Neural cell (in vitro differentiated cells): ENCODE data around the gene CPHXL2.
A peak's percentile ranks its signal among the peaks of the same experiment; 100 is the strongest.

Experiments used
- MXI1 ChIP-seq: fragments of 450-650 bp; conservative IDR thresholded peaks from 2 replicates; pipeline ENCODE4 v1.6.1; 2014; ENCODE audit warnings: antibody characterized with exemption, mild to moderate bottlenecking; ENCODE audit not compliant: poor library complexity, severe bottlenecking
- RAD21 ChIP-seq: fragments of 450-650 bp; conservative IDR thresholded peaks from 2 replicates; pipeline ENCODE4 v1.6.1; 2014; ENCODE audit warnings: antibody characterized with exemption, mild to moderate bottlenecking, moderate library complexity
- TF ChIP-seq, protein P1 (sequence below): fragments of 450-650 bp; IDR thresholded peaks from 2 replicates; pipeline ENCODE4 v1.5.1; 2014; ENCODE audit warnings: antibody characterized with exemption, mild to moderate bottlenecking, moderate library complexity; ENCODE audit not compliant: poor library complexity, severe bottlenecking

DNA sequence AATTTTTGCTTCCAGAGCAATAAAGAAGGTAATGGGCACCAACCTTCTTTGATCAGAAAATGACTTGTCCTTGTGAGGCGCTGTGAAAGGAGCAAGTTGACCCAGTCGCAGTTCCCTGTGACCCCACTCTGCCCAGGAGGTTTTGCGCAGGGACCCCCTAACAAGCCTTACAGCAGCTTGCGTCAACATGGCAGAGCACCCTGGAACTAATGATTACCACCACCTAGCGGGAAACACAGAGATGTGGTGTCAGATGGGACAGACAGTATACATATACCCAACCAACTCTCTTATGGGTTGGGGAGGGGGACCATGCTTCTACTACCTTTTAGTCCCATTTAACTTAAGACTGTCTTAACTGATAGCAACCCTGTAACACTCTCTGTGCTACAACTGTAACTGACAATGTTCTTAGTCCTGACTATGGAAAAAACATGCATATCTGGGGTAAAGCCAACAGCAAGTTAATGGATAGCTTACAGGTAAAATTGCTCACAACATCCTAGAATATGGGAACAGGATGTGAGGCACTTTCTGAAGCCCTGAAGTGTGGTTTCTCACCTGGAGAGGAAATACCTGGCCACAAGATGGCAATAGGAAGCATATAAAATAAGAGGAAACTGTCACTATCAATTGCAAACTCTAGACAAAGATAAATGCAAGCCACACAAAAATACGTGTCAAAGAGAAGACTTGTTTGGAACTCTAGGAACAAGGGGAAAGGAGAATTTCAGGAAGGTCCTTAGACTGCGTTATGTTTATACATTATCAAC lies 32.4 kb downstream of the CPHXL2 start:
- TF ChIP-seq, protein P1, sequence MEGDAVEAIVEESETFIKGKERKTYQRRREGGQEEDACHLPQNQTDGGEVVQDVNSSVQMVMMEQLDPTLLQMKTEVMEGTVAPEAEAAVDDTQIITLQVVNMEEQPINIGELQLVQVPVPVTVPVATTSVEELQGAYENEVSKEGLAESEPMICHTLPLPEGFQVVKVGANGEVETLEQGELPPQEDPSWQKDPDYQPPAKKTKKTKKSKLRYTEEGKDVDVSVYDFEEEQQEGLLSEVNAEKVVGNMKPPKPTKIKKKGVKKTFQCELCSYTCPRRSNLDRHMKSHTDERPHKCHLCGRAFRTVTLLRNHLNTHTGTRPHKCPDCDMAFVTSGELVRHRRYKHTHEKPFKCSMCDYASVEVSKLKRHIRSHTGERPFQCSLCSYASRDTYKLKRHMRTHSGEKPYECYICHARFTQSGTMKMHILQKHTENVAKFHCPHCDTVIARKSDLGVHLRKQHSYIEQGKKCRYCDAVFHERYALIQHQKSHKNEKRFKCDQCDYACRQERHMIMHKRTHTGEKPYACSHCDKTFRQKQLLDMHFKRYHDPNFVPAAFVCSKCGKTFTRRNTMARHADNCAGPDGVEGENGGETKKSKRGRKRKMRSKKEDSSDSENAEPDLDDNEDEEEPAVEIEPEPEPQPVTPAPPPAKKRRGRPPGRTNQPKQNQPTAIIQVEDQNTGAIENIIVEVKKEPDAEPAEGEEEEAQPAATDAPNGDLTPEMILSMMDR, result peak; percentile 31
- TF ChIP-seq MXI1 (no peak), RAD21 (no peak)
